Measurements from ENCODE around the gene SGPL1.

- TF ChIP-seq CTCF (optimal IDR thresholded peaks at IDR 0.05 in 1 of 3, IDR thresholded peaks at IDR 0.05 in 1 of 3, conservative IDR thresholded peaks at IDR 0.05 in 1 of 3; ENCODE audit: extremely low read depth in 1 of 3, insufficient read depth in 2 of 3, low read length in 3 of 3) (no peak), EZH2 (IDR thresholded peaks at IDR 0.05; ENCODE audit: low read length) (no peak)
Observed at GRCh38 chr10:70773461-70773860, 42.3 kb upstream of the SGPL1 start.
